SK-N-SH treated with all-trans-retinoic acid at 6 μM for 48 hours (cell line): ENCODE measurements around the gene WDR17.
"Not testable (repeated sequence)": the region's sequence is repeated elsewhere in the genome, so short reads cannot be mapped to it uniquely, and the experiment has no call there.

Source experiments
- ATAC-seq: fragments of 200-7000 bp; cut with Tn5 transposase; 3 replicates; pipeline ENCODE4 v1.9.1; 2020; ENCODE audit warnings: mild to moderate bottlenecking, moderate library complexity
- ARNTL ChIP-seq: fragments of 450-650 bp; formaldehyde crosslinking; IDR thresholded peaks from 2 replicates; pipeline ENCODE4 v1.5.0; 2020; ENCODE audit warnings: low read depth, mild to moderate bottlenecking, moderate library complexity, borderline replicate concordance
- CREB5 ChIP-seq: fragments of 250-450 bp; sonication (Bioruptor Pico); IDR thresholded peaks from 2 replicates; pipeline ENCODE4 v1.5.1; 2020; ENCODE audit warnings: low read depth, mild to moderate bottlenecking, moderate library complexity
- CSDC2 ChIP-seq: fragments of 250-450 bp; sonication (Bioruptor Pico); IDR thresholded peaks from 2 replicates; pipeline ENCODE4 v1.5.0; 2020; ENCODE audit warnings: mild to moderate bottlenecking, moderate library complexity
- CSRNP3 ChIP-seq: fragments of 250-450 bp; sonication (Bioruptor Pico); IDR thresholded peaks from 2 replicates; pipeline ENCODE4 v1.5.1; 2021; ENCODE audit warnings: mild to moderate bottlenecking, moderate library complexity
- ESRRG ChIP-seq: fragments of 250-450 bp; sonication (Bioruptor Pico); IDR thresholded peaks from 2 replicates; pipeline ENCODE4 v1.6.1; 2021; ENCODE audit warnings: mild to moderate bottlenecking
- GLIS3 ChIP-seq: fragments of 250-450 bp; sonication (Bioruptor Pico); IDR thresholded peaks from 2 replicates; pipeline ENCODE4 v1.5.0; 2020; ENCODE audit warnings: mild to moderate bottlenecking, moderate library complexity
- ISL1 ChIP-seq: fragments of 250-450 bp; sonication (Bioruptor Pico); IDR thresholded peaks from 2 replicates; pipeline ENCODE4 v2.1.2; 2022; ENCODE audit warnings: mild to moderate bottlenecking, moderate library complexity
- POU6F1 ChIP-seq: fragments of 250-450 bp; sonication (Bioruptor Pico); IDR thresholded peaks from 2 replicates; pipeline ENCODE4 v1.8.0; 2021; ENCODE audit warnings: low read depth, mild to moderate bottlenecking, moderate library complexity, borderline replicate concordance
- PPARA ChIP-seq: fragments of 250-450 bp; sonication (Bioruptor Pico); IDR thresholded peaks from 2 replicates; pipeline ENCODE4 v1.5.0; 2020; ENCODE audit warnings: mild to moderate bottlenecking, borderline replicate concordance
- RARB ChIP-seq: fragments of 250-450 bp; sonication (Bioruptor Pico); IDR thresholded peaks from 2 replicates; pipeline ENCODE4 v1.8.0; 2021; ENCODE audit warnings: mild to moderate bottlenecking, moderate library complexity
- TCF4 ChIP-seq: fragments of 250-450 bp; sonication (Bioruptor Pico); IDR thresholded peaks from 2 replicates; pipeline ENCODE4 v1.8.0; 2021; ENCODE audit warnings: mild to moderate bottlenecking, moderate library complexity, borderline replicate concordance
- TSHZ2 ChIP-seq: fragments of 250-450 bp; sonication (Bioruptor Pico); IDR thresholded peaks from 2 replicates; pipeline ENCODE4 v1.5.0; 2020; ENCODE audit warnings: mild to moderate bottlenecking, moderate library complexity
- ZC3H10 ChIP-seq: fragments of 250-450 bp; sonication (Bioruptor Pico); IDR thresholded peaks from 2 replicates; pipeline ENCODE4 v1.5.1; 2021; ENCODE audit warnings: mild to moderate bottlenecking, moderate library complexity
- ZFP30 ChIP-seq: fragments of 450-650 bp; formaldehyde crosslinking; IDR thresholded peaks from 2 replicates; pipeline ENCODE4 v1.5.0; 2022; ENCODE audit warnings: mild to moderate bottlenecking, moderate library complexity
- ZNF8 ChIP-seq: fragments of 450-650 bp; formaldehyde crosslinking; IDR thresholded peaks from 2 replicates; pipeline ENCODE4 v1.5.0; 2020; ENCODE audit warnings: mild to moderate bottlenecking, moderate library complexity

The WDR17 gene

GRCh38 chr4:176209535-176209934 lies 143.9 kb downstream of the WDR17 start:
- TF ChIP-seq TSHZ2 (no peak), ISL1 (CRISPR knock-in tag) (no peak)
- TF ChIP-seq, all 23 proteins: peak for 0
- no peak for ATAC-seq

- no peak for TF ChIP-seq CREB5 (CRISPR knock-in tag)
- no peak for TF ChIP-seq ARNTL (CRISPR knock-in tag)
- no peak for TF ChIP-seq ZFP30
- no peak for TF ChIP-seq ISL1 (CRISPR knock-in tag)
- TF ChIP-seq POU6F1 (CRISPR knock-in tag): no peak
- no peak for TF ChIP-seq CSRNP3 (CRISPR knock-in tag)
- ATAC-seq: no peak
These were observed 144.5 kb downstream of the WDR17 start for GRCh38 chr4:176210101-176210500.

- TF ChIP-seq POU6F1 (CRISPR knock-in tag): no peak
- TF ChIP-seq ESRRG: no peak
- TF ChIP-seq CSRNP3 (CRISPR knock-in tag): no peak
- TF ChIP-seq ISL1 (CRISPR knock-in tag): no peak
- TF ChIP-seq CREB5 (CRISPR knock-in tag): no peak
- no peak for TF ChIP-seq RARB (CRISPR knock-in tag)
- TF ChIP-seq ZNF8: no peak
- TF ChIP-seq ZC3H10 (CRISPR knock-in tag): no peak
- no peak for TF ChIP-seq TSHZ2
- TF ChIP-seq ARNTL (CRISPR knock-in tag): no peak
- TF ChIP-seq PPARA (CRISPR knock-in tag): no peak
- no peak for TF ChIP-seq CSDC2 (CRISPR knock-in tag)
- TF ChIP-seq TCF4 (CRISPR knock-in tag): no peak
- no peak for TF ChIP-seq GLIS3 (CRISPR knock-in tag)
- no peak for TF ChIP-seq ZFP30
- TF ChIP-seq, all 23 proteins: peak for 0
- no peak for ATAC-seq
These were observed 145.1 kb downstream of the WDR17 start for GRCh38 chr4:176210579-176211296.

GRCh38 chr4:176212351-176212750 lies 146.7 kb downstream of the WDR17 start:
- ATAC-seq: not testable (repeated sequence)
